ENCODE results near the gene CACNA1H.
"Not testable (repeated sequence)": the region's sequence is repeated elsewhere in the genome, so short reads cannot be mapped to it uniquely, and the experiment has no call there.

Gene CACNA1H

GRCh38 chr16:1228227-1228626, 75.3 kb downstream of the CACNA1H start:
- not testable (repeated sequence) for DNase-seq (ENCODE audit: low read depth)

GRCh38 chr16:1229476-1229875, 76.6 kb downstream of the CACNA1H start:
- DNase-seq (ENCODE audit: low read depth), result not testable (repeated sequence)

- DNase-seq (ENCODE audit: low read depth), result not testable (repeated sequence)
Observed at GRCh38 chr16:1230084-1230470, 77.2 kb downstream of the CACNA1H start, which contains the start of gene TPSB2. TPSB2 (minus strand) TSS chr16:1230184; CDS start chr16:1229951, 233 bp downstream.

- not testable (repeated sequence) for DNase-seq (ENCODE audit: low read depth)
Observed at GRCh38 chr16:1230471-1231212, 77.7 kb downstream of the CACNA1H start.

- DNase-seq (ENCODE audit: low read depth), result not testable (repeated sequence)
Observed at GRCh38 chr16:1231301-1231700, 78.4 kb downstream of the CACNA1H start.

- not testable (repeated sequence) for DNase-seq (ENCODE audit: low read depth)
Observed at GRCh38 chr16:1232049-1232748, 79.3 kb downstream of the CACNA1H start.

GRCh38 chr16:1236659-1237058, 83.8 kb downstream of the CACNA1H start:
- not testable (repeated sequence) for DNase-seq (ENCODE audit: low read depth)

- DNase-seq (ENCODE audit: low read depth), result no peak
Observed at GRCh38 chr16:1237990-1238389, 85.1 kb downstream of the CACNA1H start.

GRCh38 chr16:1238909-1239308, 86.0 kb downstream of the CACNA1H start:
- not testable (repeated sequence) for DNase-seq (ENCODE audit: low read depth)

GRCh38 chr16:1239575-1239974, 86.7 kb downstream of the CACNA1H start:
- DNase-seq (ENCODE audit: low read depth), result not testable (repeated sequence)

- DNase-seq (ENCODE audit: low read depth), result not testable (repeated sequence)
Observed at GRCh38 chr16:1240436-1240835, 87.5 kb downstream of the CACNA1H start, which contains the start of gene TPSAB1. TPSAB1 (plus strand) TSS chr16:1240705; CDS start chr16:1240939, 234 bp downstream.

- not testable (repeated sequence) for DNase-seq (ENCODE audit: low read depth)
Observed at GRCh38 chr16:1241081-1241480, 88.2 kb downstream of the CACNA1H start.

GRCh38 chr16:1243363-1243762, 90.5 kb downstream of the CACNA1H start:
- DNase-seq (ENCODE audit: low read depth), result not testable (repeated sequence)

- DNase-seq (ENCODE audit: low read depth), result not testable (repeated sequence)
Observed at GRCh38 chr16:1243907-1244850, 91.3 kb downstream of the CACNA1H start.

- no peak for DNase-seq (ENCODE audit: low read depth)
Observed at GRCh38 chr16:1244881-1245280, 92.0 kb downstream of the CACNA1H start.

- DNase-seq (ENCODE audit: low read depth), result no peak
Observed at GRCh38 chr16:1245452-1246020, 92.6 kb downstream of the CACNA1H start.

GRCh38 chr16:1247903-1248537, 95.1 kb downstream of the CACNA1H start:
- DNase-seq (ENCODE audit: low read depth), result not testable (repeated sequence)

GRCh38 chr16:1249031-1249755, 96.3 kb downstream of the CACNA1H start:
- not testable (repeated sequence) for DNase-seq (ENCODE audit: low read depth)

GRCh38 chr16:1253701-1254364, 100.9 kb downstream of the CACNA1H start:
- not testable (repeated sequence) for DNase-seq (ENCODE audit: low read depth)

GRCh38 chr16:1254821-1255220, 101.9 kb downstream of the CACNA1H start:
- not testable (repeated sequence) for DNase-seq (ENCODE audit: low read depth)

Data from HS-27A (cell line).